ENCODE measurements around the gene ATP11A. TPM values are rescaled to one million over a fixed set of nuclear protein-coding genes. Genes with fewer than 3 reads are reported as not detected.

The ATP11A gene
- total RNA-seq, 2 donors from 2014 or later: 33.8 to 41.0 TPM

- H3K27me3 Mint-ChIP-seq (ENCODE audit: low read depth): peaks cover 24% of the 10 kb centered on the region
- no peak overlapping the region for H3K4me3 Mint-ChIP-seq
- H3K4me1 Mint-ChIP-seq (ENCODE audit: low read depth): peaks cover 4% of the 10 kb centered on the region
- H3K36me3 Mint-ChIP-seq (ENCODE audit: insufficient read depth in 2 of 2): no peaks in the 10 kb centered on the region
- ATAC-seq (replicated peaks in 1 of 2) (no peak), DNase-seq (no peak)
- H3K27ac Mint-ChIP-seq: no peak overlapping the region
- peaks cover 0 to 4% of the 10 kb centered on the region in 2 donors for H3K9me3 Mint-ChIP-seq
These were observed 244.2 kb downstream of the ATP11A start for GRCh38 chr13:112934078-112934477.

Other genes starting within 250 kb of the ATP11A start
- 10 to 100 TPM; 53.9 to 59.6 TPM for gene TUBGCP3, start 101.9 kb upstream of the ATP11A start, total RNA-seq

Data from activated T-cell treated with anti-CD3 and anti-CD28 coated beads, Interleukin-2, amount 50 U/mL, for 72 hours (primary cell).